ENCODE results near the gene PLEKHG1.

GRCh38 chr6:150573041-150573681 is 26.5 kb upstream of the PLEKHG1 start:
- TF ChIP-seq, protein P1, sequence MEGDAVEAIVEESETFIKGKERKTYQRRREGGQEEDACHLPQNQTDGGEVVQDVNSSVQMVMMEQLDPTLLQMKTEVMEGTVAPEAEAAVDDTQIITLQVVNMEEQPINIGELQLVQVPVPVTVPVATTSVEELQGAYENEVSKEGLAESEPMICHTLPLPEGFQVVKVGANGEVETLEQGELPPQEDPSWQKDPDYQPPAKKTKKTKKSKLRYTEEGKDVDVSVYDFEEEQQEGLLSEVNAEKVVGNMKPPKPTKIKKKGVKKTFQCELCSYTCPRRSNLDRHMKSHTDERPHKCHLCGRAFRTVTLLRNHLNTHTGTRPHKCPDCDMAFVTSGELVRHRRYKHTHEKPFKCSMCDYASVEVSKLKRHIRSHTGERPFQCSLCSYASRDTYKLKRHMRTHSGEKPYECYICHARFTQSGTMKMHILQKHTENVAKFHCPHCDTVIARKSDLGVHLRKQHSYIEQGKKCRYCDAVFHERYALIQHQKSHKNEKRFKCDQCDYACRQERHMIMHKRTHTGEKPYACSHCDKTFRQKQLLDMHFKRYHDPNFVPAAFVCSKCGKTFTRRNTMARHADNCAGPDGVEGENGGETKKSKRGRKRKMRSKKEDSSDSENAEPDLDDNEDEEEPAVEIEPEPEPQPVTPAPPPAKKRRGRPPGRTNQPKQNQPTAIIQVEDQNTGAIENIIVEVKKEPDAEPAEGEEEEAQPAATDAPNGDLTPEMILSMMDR (IDR thresholded peaks at IDR 0.05; ENCODE audit: poor library complexity, severe bottlenecking), result no peak
- no peak for TF ChIP-seq EZH2 (IDR thresholded peaks at IDR 0.05; ENCODE audit: borderline replicate concordance, insufficient read depth, low read length, poor library complexity, severe bottlenecking)

Data from neural cell (in vitro differentiated cells).